GM06990 (cell line): ENCODE results near the gene MAP3K20.

Source experiments
- DNase-seq: peaks from one replicate; pipeline ENCODE4 v3.0.0-alpha.2; 2011; ENCODE audit not compliant: insufficient read length; ENCODE audit errors: extremely low read depth
- H3K27me3 ChIP-seq: replicated peaks from 2 replicates; pipeline ENCODE4 v1.6.0; 2011; ENCODE audit warnings: low read length; ENCODE audit not compliant: control insufficient read depth, insufficient read depth
- H3K36me3 ChIP-seq: 2 replicates; pipeline ENCODE4 v1.5.1; 2011; ENCODE audit warnings: low read length; ENCODE audit not compliant: control insufficient read depth, insufficient read depth
- H3K4me3 ChIP-seq: replicated peaks from 2 replicates; pipeline ENCODE4 v1.5.1; 2011; ENCODE audit warnings: low read depth, mild to moderate bottlenecking, control low read depth, low read length
- TF ChIP-seq, protein P1 (sequence below): IDR thresholded peaks from 2 replicates; pipeline ENCODE4 v1.5.1; 2011; ENCODE audit warnings: low read length, control low read depth, mild to moderate bottlenecking, inconsistent platforms; ENCODE audit not compliant: insufficient read depth, poor library complexity, severe bottlenecking

MAP3K20 gene

DNA sequence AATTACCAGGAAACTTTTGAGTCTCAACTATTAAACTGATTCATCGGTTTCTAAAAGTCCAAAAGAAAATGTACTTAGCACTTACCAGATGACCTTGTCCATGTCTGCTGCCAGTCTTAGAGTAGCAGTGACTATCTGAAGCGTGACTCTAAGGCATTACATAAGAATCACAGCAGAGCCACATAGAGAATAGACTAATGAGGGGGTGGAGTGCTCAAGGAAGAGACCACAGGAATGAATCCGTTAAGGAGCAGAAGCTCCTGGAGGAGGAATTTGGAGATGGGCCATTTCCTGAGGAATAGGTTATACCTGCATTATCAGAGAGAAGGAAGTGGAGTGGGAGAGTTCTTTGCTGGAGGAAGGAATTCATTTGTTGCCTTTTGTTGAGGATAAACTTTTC is 116.0 kb downstream of the MAP3K20 start:
- DNase-seq = no peak
- Histone ChIP-seq H3K4me3 (no peak overlapping the region), H3K27me3 (no peaks in the 10 kb centered on the region), H3K36me3 (no peaks in the 10 kb centered on the region)
- TF ChIP-seq, protein P1, sequence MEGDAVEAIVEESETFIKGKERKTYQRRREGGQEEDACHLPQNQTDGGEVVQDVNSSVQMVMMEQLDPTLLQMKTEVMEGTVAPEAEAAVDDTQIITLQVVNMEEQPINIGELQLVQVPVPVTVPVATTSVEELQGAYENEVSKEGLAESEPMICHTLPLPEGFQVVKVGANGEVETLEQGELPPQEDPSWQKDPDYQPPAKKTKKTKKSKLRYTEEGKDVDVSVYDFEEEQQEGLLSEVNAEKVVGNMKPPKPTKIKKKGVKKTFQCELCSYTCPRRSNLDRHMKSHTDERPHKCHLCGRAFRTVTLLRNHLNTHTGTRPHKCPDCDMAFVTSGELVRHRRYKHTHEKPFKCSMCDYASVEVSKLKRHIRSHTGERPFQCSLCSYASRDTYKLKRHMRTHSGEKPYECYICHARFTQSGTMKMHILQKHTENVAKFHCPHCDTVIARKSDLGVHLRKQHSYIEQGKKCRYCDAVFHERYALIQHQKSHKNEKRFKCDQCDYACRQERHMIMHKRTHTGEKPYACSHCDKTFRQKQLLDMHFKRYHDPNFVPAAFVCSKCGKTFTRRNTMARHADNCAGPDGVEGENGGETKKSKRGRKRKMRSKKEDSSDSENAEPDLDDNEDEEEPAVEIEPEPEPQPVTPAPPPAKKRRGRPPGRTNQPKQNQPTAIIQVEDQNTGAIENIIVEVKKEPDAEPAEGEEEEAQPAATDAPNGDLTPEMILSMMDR = no peak

DNA sequence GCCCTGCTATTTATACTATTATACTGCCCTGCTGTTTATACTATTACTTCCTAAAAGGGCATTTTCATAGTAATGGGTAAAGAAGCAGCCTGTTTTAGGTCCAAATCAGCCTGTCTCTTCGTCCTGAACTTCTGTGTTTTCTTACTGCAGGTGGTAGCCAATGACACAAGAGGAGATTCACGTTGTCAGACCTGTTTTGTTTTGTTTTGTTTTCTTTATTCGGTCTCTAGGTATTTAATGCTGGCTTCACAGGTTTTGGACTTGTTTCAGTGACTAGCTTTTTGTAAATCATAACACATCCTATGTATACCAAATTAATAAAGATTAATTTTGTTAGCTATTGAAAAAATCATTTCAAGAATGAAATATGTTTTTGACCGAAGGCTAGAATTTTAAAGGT is 116.4 kb downstream of the MAP3K20 start:
- Histone ChIP-seq H3K4me3 (no peak overlapping the region), H3K36me3 (no peaks in the 10 kb centered on the region), H3K27me3 (no peaks in the 10 kb centered on the region)
- TF ChIP-seq, protein P1 = no peak
- DNase-seq = no peak

DNA sequence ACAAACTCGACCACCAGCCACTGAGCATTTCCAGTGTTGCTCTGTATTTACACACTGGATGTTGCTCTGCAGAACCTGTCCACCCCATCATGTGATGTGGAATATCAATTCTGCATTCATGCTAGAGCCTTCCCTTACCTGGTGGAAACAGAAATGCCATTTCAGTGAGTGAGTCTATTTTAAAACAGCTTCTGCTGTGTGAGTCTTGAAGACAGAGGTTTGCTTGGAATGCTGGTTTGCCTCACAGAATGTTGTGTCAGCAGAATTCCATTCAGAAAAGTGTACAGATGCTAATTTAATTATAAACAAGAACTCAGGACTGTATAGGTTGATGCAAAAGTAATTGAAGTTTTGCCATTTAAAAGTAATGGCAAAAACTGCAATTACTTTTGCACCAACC is 118.3 kb downstream of the MAP3K20 start:
- TF ChIP-seq, protein P1 = no peak
- H3K27me3 ChIP-seq = no peaks in the 10 kb centered on the region
- no peak for DNase-seq
- H3K36me3 ChIP-seq = no peaks in the 10 kb centered on the region
- no peak overlapping the region for H3K4me3 ChIP-seq

DNA sequence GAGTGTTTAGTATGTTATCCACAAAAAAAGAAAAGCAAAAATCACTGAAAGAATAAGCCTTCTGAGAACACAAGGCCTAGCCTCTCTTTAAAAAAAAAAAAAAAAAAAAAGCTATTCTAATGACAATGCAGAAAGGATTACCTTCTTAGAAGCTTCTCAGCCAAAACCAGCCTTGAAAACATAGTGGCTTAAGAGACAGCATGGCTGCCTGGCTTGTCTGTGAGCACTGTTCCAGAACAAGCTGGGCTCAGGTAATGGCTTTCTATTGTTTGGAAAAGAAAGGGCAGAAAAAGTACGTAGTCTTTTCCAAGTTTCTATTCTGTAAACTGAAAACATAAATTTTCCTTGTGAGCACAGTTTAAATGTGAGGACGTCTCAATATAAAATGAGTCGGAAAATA is 119.5 kb downstream of the MAP3K20 start:
- Histone ChIP-seq H3K36me3 (no peaks in the 10 kb centered on the region), H3K4me3 (no peak overlapping the region), H3K27me3 (no peaks in the 10 kb centered on the region)
- no peak for DNase-seq
- TF ChIP-seq, protein P1 = no peak

DNA sequence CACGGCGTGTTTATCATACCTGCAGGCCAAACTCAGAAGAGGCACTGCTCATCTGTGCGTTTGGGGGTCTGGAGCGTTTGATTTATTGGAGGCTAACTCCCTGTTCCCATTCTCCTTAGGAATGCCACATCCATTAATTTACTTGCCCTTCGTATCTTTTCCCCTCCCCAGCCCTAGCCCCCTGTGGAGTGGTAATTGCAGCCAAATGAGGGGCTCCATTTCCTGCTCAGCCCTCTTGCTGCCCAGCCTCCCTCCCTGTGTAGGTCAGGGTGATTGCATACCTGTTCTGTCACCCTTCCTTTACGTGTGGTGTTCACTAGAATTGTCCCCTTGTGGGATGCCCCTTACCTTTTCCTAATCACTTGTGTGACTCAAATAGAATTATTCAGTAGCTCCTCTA is 120.4 kb downstream of the MAP3K20 start:
- DNase-seq = no peak
- no peak overlapping the region for H3K4me3 ChIP-seq
- H3K36me3 ChIP-seq = no peaks in the 10 kb centered on the region
- TF ChIP-seq, protein P1 = no peak
- no peaks in the 10 kb centered on the region for H3K27me3 ChIP-seq

DNA sequence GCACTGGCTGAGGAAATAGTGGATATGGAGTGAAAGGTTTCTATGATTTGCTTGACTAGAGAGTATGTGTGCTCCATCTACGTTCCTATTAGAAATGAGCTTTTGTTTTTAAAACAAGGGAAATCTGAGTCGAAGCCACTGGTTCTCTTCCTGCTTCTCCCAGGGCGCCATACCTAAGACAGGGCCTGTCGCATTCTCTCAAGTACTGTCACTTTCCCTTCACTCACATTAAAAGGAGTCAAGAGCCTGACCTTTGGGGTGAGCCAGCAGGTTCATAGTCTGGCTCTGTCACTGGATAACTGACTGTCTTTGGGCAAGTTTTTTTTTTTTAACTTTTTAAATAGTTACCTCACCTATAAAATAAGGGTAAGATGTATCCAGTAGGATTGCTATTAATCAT is 121.0 kb downstream of the MAP3K20 start:
- H3K4me3 ChIP-seq = no peak overlapping the region
- H3K36me3 ChIP-seq = no peaks in the 10 kb centered on the region
- TF ChIP-seq, protein P1 = no peak
- H3K27me3 ChIP-seq = no peaks in the 10 kb centered on the region
- DNase-seq = no peak
